HL-60 (cell line): Measurements from ENCODE around the gene PAPPA2.

Experiments
- CTCF ChIP-seq: IDR thresholded peaks from one replicate; pipeline ENCODE4 v1.5.1; 2011; ENCODE audit warnings: low read length, control low read depth, inconsistent platforms; ENCODE audit not compliant: insufficient read depth
- SPI1 ChIP-seq: IDR thresholded peaks from 2 replicates; pipeline ENCODE4 v1.6.1; 2012; ENCODE audit warnings: low read depth, mild to moderate bottlenecking, borderline replicate concordance

- TF ChIP-seq SPI1 (no peak), CTCF (no peak)
Observed at GRCh38 chr1:176849281-176849680, 386.3 kb downstream of the PAPPA2 start.
